H9 (cell line): ENCODE results near the gene ST7L. TPM values are rescaled to one million over a fixed set of nuclear protein-coding genes. Genes with fewer than 3 reads are reported as not detected.

ENCODE experiments used
- DNase-seq: peaks from one replicate; pipeline ENCODE4 v3.0.0-alpha.2; 2017
- H2AFZ ChIP-seq: one replicate; pipeline ENCODE4 v1.6.1; 2013; ENCODE audit warnings: mild to moderate bottlenecking, low read length, control low read depth, moderate library complexity
- H2AK5ac ChIP-seq: 2 replicates; pipeline ENCODE4 v1.6.1; 2013; ENCODE audit warnings: low read length, control low read depth, mixed read lengths; ENCODE audit not compliant: insufficient read length
- H2BK120ac ChIP-seq: one replicate; pipeline ENCODE4 v1.6.1; 2013; ENCODE audit warnings: low read depth, mild to moderate bottlenecking, low read length, control low read depth, inconsistent platforms; ENCODE audit not compliant: poor library complexity, severe bottlenecking
- H2BK12ac ChIP-seq: 2 replicates; pipeline ENCODE4 v1.6.1; 2013; ENCODE audit warnings: low read length, control low read depth, mixed read lengths, low read depth; ENCODE audit not compliant: insufficient read length
- H2BK15ac ChIP-seq: 2 replicates; pipeline ENCODE4 v1.6.1; 2013; ENCODE audit warnings: low read depth, low read length, control low read depth
- H2BK20ac ChIP-seq: one replicate; pipeline ENCODE4 v1.6.1; 2013; ENCODE audit warnings: low read depth, mild to moderate bottlenecking, low read length, control low read depth, inconsistent platforms; ENCODE audit not compliant: poor library complexity, severe bottlenecking
- H2BK5ac ChIP-seq: 2 replicates; pipeline ENCODE4 v1.6.1; 2013; ENCODE audit warnings: low read length, control low read depth, mixed read lengths; ENCODE audit not compliant: insufficient read length
- H3K14ac ChIP-seq: 2 replicates; pipeline ENCODE4 v1.6.1; 2013; ENCODE audit warnings: low read length, control low read depth; ENCODE audit not compliant: insufficient read depth
- H3K18ac ChIP-seq: 2 replicates; pipeline ENCODE4 v1.6.1; 2013; ENCODE audit warnings: low read depth, mild to moderate bottlenecking, mixed read lengths, low read length, control low read depth; ENCODE audit not compliant: insufficient read length
- H3K23ac ChIP-seq: 2 replicates; pipeline ENCODE4 v1.6.1; 2013; ENCODE audit warnings: low read length, control low read depth, mixed read lengths, low read depth; ENCODE audit not compliant: insufficient read length
- H3K23me2 ChIP-seq: 2 replicates; pipeline ENCODE4 v1.6.1; 2013; ENCODE audit warnings: low read depth, mild to moderate bottlenecking, mixed read lengths, low read length, control low read depth; ENCODE audit not compliant: insufficient read length, poor library complexity, severe bottlenecking
- H3K27ac ChIP-seq: 2 replicates; pipeline ENCODE4 v1.5.1; 2013; ENCODE audit warnings: low read length, control low read depth, mixed read lengths, low read depth; ENCODE audit not compliant: insufficient read length
- H3K27me3 ChIP-seq: 2 replicates; pipeline ENCODE4 v1.6.1; 2013; ENCODE audit warnings: low read length, control low read depth, inconsistent platforms; ENCODE audit not compliant: insufficient read depth
- H3K4ac ChIP-seq: 2 replicates; pipeline ENCODE4 v1.6.1; 2013; ENCODE audit warnings: low read depth, mild to moderate bottlenecking, control low read depth, inconsistent platforms, low read length, moderate library complexity
- H3K4me1 ChIP-seq: 2 replicates; pipeline ENCODE4 v1.6.1; 2013; ENCODE audit warnings: low read length, control low read depth, inconsistent platforms; ENCODE audit not compliant: insufficient read depth
- H3K4me2 ChIP-seq: 2 replicates; pipeline ENCODE4 v1.6.1; 2013; ENCODE audit warnings: low read length, control low read depth, mixed read lengths; ENCODE audit not compliant: insufficient read length, insufficient read depth
- H3K56ac ChIP-seq: 2 replicates; pipeline ENCODE4 v1.6.1; 2013; ENCODE audit warnings: low read depth, mild to moderate bottlenecking, mixed read lengths, low read length, control low read depth; ENCODE audit not compliant: insufficient read length
- H3K79me1 ChIP-seq: 2 replicates; pipeline ENCODE4 v1.6.1; 2013; ENCODE audit warnings: low read depth, mild to moderate bottlenecking, moderate library complexity, low read length, control low read depth, inconsistent platforms; ENCODE audit not compliant: insufficient read depth, poor library complexity, severe bottlenecking
- H3K79me2 ChIP-seq: 2 replicates; pipeline ENCODE4 v1.6.1; 2013; ENCODE audit warnings: low read length, control low read depth, inconsistent platforms; ENCODE audit not compliant: insufficient read depth
- H3K9ac ChIP-seq: 2 replicates; pipeline ENCODE4 v1.6.1; 2013; ENCODE audit warnings: low read length, control low read depth, mixed read lengths; ENCODE audit not compliant: insufficient read length; ENCODE audit errors: extremely low read depth
- H3K9me3 ChIP-seq: one replicate; pipeline ENCODE4 v1.6.1; 2013; ENCODE audit warnings: low read depth, low read length, inconsistent platforms; ENCODE audit not compliant: control insufficient read depth
- H3T11ph ChIP-seq: one replicate; pipeline ENCODE4 v1.6.1; 2013; ENCODE audit warnings: mild to moderate bottlenecking, low read length, control low read depth, inconsistent platforms
- H4K20me1 ChIP-seq: one replicate; pipeline ENCODE4 v1.6.1; 2013; ENCODE audit not compliant: control insufficient read depth, insufficient read length, insufficient read depth
- H4K5ac ChIP-seq: 2 replicates; pipeline ENCODE4 v1.6.1; 2013; ENCODE audit warnings: low read depth, mild to moderate bottlenecking, mixed read lengths, low read length, control low read depth; ENCODE audit not compliant: insufficient read length
- H4K8ac ChIP-seq: replicated peaks from 2 replicates; pipeline ENCODE4 v1.6.1; 2013; ENCODE audit warnings: low read length, control low read depth, mixed read lengths, low read depth; ENCODE audit not compliant: insufficient read length
- H4K91ac ChIP-seq: 2 replicates; pipeline ENCODE4 v1.6.1; 2013; ENCODE audit warnings: low read depth, mild to moderate bottlenecking, moderate library complexity, mixed read lengths, low read length, control low read depth; ENCODE audit not compliant: insufficient read length
- H3K27ac Mint-ChIP-seq, 3 experiments: 2 replicates in 2 of 3; 3 replicates in 1 of 3; pipeline ENCODE4 v1.8.0; 2020 to 2021; ENCODE audit warnings: mixed read lengths in 3 of 3, mild to moderate bottlenecking in 1 of 3, moderate library complexity in 1 of 3
- H3K27me3 Mint-ChIP-seq: 2 replicates; pipeline ENCODE4 v1.8.0; 2021; ENCODE audit warnings: low read depth, mild to moderate bottlenecking, moderate library complexity, mixed read lengths
- H3K36me3 Mint-ChIP-seq, 3 experiments: 2 replicates in 2 of 3; 3 replicates in 1 of 3; pipeline ENCODE4 v1.8.0; 2020 to 2021; ENCODE audit warnings: low read depth in 3 of 3, mixed read lengths in 3 of 3; ENCODE audit not compliant: insufficient read depth in 1 of 3
- H3K4me1 Mint-ChIP-seq, 2 experiments: 2 replicates each; pipeline ENCODE4 v1.8.0; 2020; ENCODE audit warnings: mixed read lengths in 2 of 2
- H3K4me3 Mint-ChIP-seq, 2 experiments: 2 replicates in 1 of 2; 3 replicates in 1 of 2; pipeline ENCODE4 v1.8.0; 2020 to 2021; ENCODE audit warnings: mild to moderate bottlenecking in 2 of 2, mixed read lengths in 2 of 2, moderate library complexity in 1 of 2
- H3K9me3 Mint-ChIP-seq, 2 experiments: 2 replicates in 1 of 2; 3 replicates in 1 of 2; pipeline ENCODE4 v1.8.0; 2020; ENCODE audit warnings: mild to moderate bottlenecking in 2 of 2, mixed read lengths in 2 of 2, moderate library complexity in 1 of 2
- total RNA-seq: library from RNA; stranded (reverse); gene quantifications from 2 replicates; pipeline ENCODE4 v1.2.1, GENCODE V29; 2021
- TF ChIP-seq, protein P1 (sequence below): fragments of 200-600 bp; sonication (generic); conservative IDR thresholded peaks from 3 replicates; pipeline ENCODE4 v1.8.0; 2021; ENCODE audit warnings: antibody characterized with exemption, mild to moderate bottlenecking

The ST7L gene
- total RNA-seq, 1 experiment from 2014 or later, result 16.0 TPM

- H2AK5ac ChIP-seq, result no peak overlapping the region
- Mint-ChIP-seq H3K36me3 (peaks cover 6 to 18% (median 14%) of the 10 kb centered on the region in 3 experiments), H3K27me3 (no peaks in the 10 kb centered on the region), H3K9me3 (no peaks in the 10 kb centered on the region), H3K27ac (no peak overlapping the region), H3K4me1 (no peaks in the 10 kb centered on the region), H3K4me3 (no peak overlapping the region)
- H3K9ac ChIP-seq, result no peak overlapping the region
- no peak overlapping the region for H3K23ac ChIP-seq
- no peaks in the 10 kb centered on the region for H3K23me2 ChIP-seq
- no peak overlapping the region for H3K27ac ChIP-seq
- H2BK5ac ChIP-seq, result no peak overlapping the region
- H4K20me1 ChIP-seq, result no peaks in the 10 kb centered on the region
- H2BK120ac ChIP-seq, result no peak overlapping the region
- no peak overlapping the region for H2BK15ac ChIP-seq
- no peak overlapping the region for H2BK20ac ChIP-seq
- H3K56ac ChIP-seq, result no peak overlapping the region
- H3K9me3 ChIP-seq, result no peaks in the 10 kb centered on the region
- H3K14ac ChIP-seq, result no peak overlapping the region
- no peak overlapping the region for H2BK12ac ChIP-seq
- H4K5ac ChIP-seq, result no peak overlapping the region
- no peaks in the 10 kb centered on the region for H3K27me3 ChIP-seq
- no peak overlapping the region for H3K18ac ChIP-seq
- H3K4me1 ChIP-seq, result no peaks in the 10 kb centered on the region
- H2AFZ ChIP-seq, result no peak overlapping the region
- H3K79me2 ChIP-seq, result no peaks in the 10 kb centered on the region
- H3K79me1 ChIP-seq, result no peaks in the 10 kb centered on the region
- H4K8ac ChIP-seq, result no peak overlapping the region
- H3T11ph ChIP-seq, result no peak overlapping the region
- DNase-seq, result no peak
- TF ChIP-seq, protein P1, sequence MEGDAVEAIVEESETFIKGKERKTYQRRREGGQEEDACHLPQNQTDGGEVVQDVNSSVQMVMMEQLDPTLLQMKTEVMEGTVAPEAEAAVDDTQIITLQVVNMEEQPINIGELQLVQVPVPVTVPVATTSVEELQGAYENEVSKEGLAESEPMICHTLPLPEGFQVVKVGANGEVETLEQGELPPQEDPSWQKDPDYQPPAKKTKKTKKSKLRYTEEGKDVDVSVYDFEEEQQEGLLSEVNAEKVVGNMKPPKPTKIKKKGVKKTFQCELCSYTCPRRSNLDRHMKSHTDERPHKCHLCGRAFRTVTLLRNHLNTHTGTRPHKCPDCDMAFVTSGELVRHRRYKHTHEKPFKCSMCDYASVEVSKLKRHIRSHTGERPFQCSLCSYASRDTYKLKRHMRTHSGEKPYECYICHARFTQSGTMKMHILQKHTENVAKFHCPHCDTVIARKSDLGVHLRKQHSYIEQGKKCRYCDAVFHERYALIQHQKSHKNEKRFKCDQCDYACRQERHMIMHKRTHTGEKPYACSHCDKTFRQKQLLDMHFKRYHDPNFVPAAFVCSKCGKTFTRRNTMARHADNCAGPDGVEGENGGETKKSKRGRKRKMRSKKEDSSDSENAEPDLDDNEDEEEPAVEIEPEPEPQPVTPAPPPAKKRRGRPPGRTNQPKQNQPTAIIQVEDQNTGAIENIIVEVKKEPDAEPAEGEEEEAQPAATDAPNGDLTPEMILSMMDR, result no peak
- no peak overlapping the region for H4K91ac ChIP-seq
- no peak overlapping the region for H3K4me2 ChIP-seq
- H3K4ac ChIP-seq, result no peak overlapping the region
These were observed 35.6 kb downstream of the ST7L start for GRCh38 chr1:112583366-112583765.
